ENCODE measurements around the gene BTK.

BTK gene

GRCh38 chrX:101386542-101386885, 523 bp upstream of the BTK start:
- no peak for TF ChIP-seq EZH2phosphoT487 (IDR thresholded peaks at IDR 0.05; ENCODE audit: low read depth)
- TF ChIP-seq CTCF (IDR thresholded peaks at IDR 0.05; ENCODE audit: low read depth, low read length): no peak
- H3K4me1 ChIP-seq (ENCODE audit: low read length): peaks cover 33% of the 10 kb centered on the region
- H2AFZ ChIP-seq (ENCODE audit: low read depth, low read length): 0 out of 2 replicates have a peak overlapping the region, but pooled peaks have one; percentile 15
- H3K27me3 ChIP-seq (ENCODE audit: low read depth, low read length): no peaks in the 10 kb centered on the region
- H3K36me3 ChIP-seq (replicated peaks; ENCODE audit: low read depth, low read length): peaks cover 8% of the 10 kb centered on the region
- H3K27ac ChIP-seq (ENCODE audit: low read length): peak overlapping the region; percentile 94
- no peaks in the 10 kb centered on the region for H4K20me1 ChIP-seq (ENCODE audit: insufficient read depth, low read length)
- H3K79me2 ChIP-seq (ENCODE audit: low read length): peaks cover 58% of the 10 kb centered on the region
- no peaks in the 10 kb centered on the region for H3K9me3 ChIP-seq (ENCODE audit: insufficient read depth, low read length)
- H3K4me2 ChIP-seq (ENCODE audit: low read length): peak overlapping the region; percentile 97
- H3K4me3 ChIP-seq (ENCODE audit: low read length): peak overlapping the region; percentile 91
- H3K9ac ChIP-seq (ENCODE audit: low read length): peak overlapping the region; percentile 95

- H3K9me3 ChIP-seq (ENCODE audit: insufficient read depth, low read length): no peaks in the 10 kb centered on the region
- no peaks in the 10 kb centered on the region for H4K20me1 ChIP-seq (ENCODE audit: insufficient read depth, low read length)
- H3K4me3 ChIP-seq (ENCODE audit: low read length): peak overlapping the region; percentile 91
- H3K4me1 ChIP-seq (ENCODE audit: low read length): peaks cover 30% of the 10 kb centered on the region
- H2AFZ ChIP-seq (ENCODE audit: low read depth, low read length): no peak overlapping the region
- peak overlapping the region; percentile 97 for H3K4me2 ChIP-seq (ENCODE audit: low read length)
- H3K27me3 ChIP-seq (ENCODE audit: low read depth, low read length): no peaks in the 10 kb centered on the region
- peaks cover 6% of the 10 kb centered on the region for H3K36me3 ChIP-seq (replicated peaks; ENCODE audit: low read depth, low read length)
- H3K9ac ChIP-seq (ENCODE audit: low read length): peak overlapping the region; percentile 95
- H3K27ac ChIP-seq (ENCODE audit: low read length): peak overlapping the region; percentile 94
- TF ChIP-seq CTCF (IDR thresholded peaks at IDR 0.05; ENCODE audit: low read depth, low read length): no peak
- TF ChIP-seq EZH2phosphoT487 (IDR thresholded peaks at IDR 0.05; ENCODE audit: low read depth): no peak
- peaks cover 59% of the 10 kb centered on the region for H3K79me2 ChIP-seq (ENCODE audit: low read length)
Observed at GRCh38 chrX:101385026-101385684, 836 bp downstream of the BTK start.

- no peaks in the 10 kb centered on the region for H3K9me3 ChIP-seq (ENCODE audit: insufficient read depth, low read length)
- TF ChIP-seq EZH2phosphoT487 (IDR thresholded peaks at IDR 0.05; ENCODE audit: low read depth): no peak
- no peak for TF ChIP-seq CTCF (IDR thresholded peaks at IDR 0.05; ENCODE audit: low read depth, low read length)
- peaks cover 27% of the 10 kb centered on the region for H3K4me1 ChIP-seq (ENCODE audit: low read length)
- no peaks in the 10 kb centered on the region; the same call in 1 of the 2 replicates for H4K20me1 ChIP-seq (ENCODE audit: insufficient read depth, low read length)
- peak overlapping the region; percentile 94 for H3K27ac ChIP-seq (ENCODE audit: low read length)
- no peak overlapping the region for H2AFZ ChIP-seq (ENCODE audit: low read depth, low read length)
- H3K27me3 ChIP-seq (ENCODE audit: low read depth, low read length): no peaks in the 10 kb centered on the region
- peak overlapping the region; percentile 91 for H3K4me3 ChIP-seq (ENCODE audit: low read length)
- peaks cover 10% of the 10 kb centered on the region for H3K36me3 ChIP-seq (replicated peaks; ENCODE audit: low read depth, low read length)
- H3K9ac ChIP-seq (ENCODE audit: low read length): peak overlapping the region; percentile 61
- H3K4me2 ChIP-seq (ENCODE audit: low read length): peak overlapping the region; percentile 97
- H3K79me2 ChIP-seq (ENCODE audit: low read length): peaks cover 71% of the 10 kb centered on the region
Observed at GRCh38 chrX:101383679-101384205, 2.2 kb downstream of the BTK start.

GRCh38 chrX:101377547-101377946, 8.4 kb downstream of the BTK start:
- Histone ChIP-seq H2AFZ (ENCODE audit: low read depth, low read length) (no peak overlapping the region), H3K4me1 (ENCODE audit: low read length) (peaks cover 6% of the 10 kb centered on the region), H3K9me3 (ENCODE audit: insufficient read depth, low read length) (no peaks in the 10 kb centered on the region), H3K27ac (ENCODE audit: low read length) (peak overlapping the region; percentile 36; the same call in 1 of the 2 replicates), H3K27me3 (ENCODE audit: low read depth, low read length) (no peaks in the 10 kb centered on the region), H3K4me3 (ENCODE audit: low read length) (no peak overlapping the region), H3K36me3 (replicated peaks; ENCODE audit: low read depth, low read length) (peaks cover 31% of the 10 kb centered on the region), H3K79me2 (ENCODE audit: low read length) (peaks cover 49% of the 10 kb centered on the region), H3K9ac (ENCODE audit: low read length) (no peak overlapping the region), H3K4me2 (ENCODE audit: low read length) (0 out of 2 replicates have a peak overlapping the region, but pooled peaks have one; percentile 7), H4K20me1 (ENCODE audit: insufficient read depth, low read length) (no peaks in the 10 kb centered on the region; the same call in none of the 2 replicates)
- no peak for TF ChIP-seq CTCF (IDR thresholded peaks at IDR 0.05; ENCODE audit: low read depth, low read length)
- TF ChIP-seq EZH2phosphoT487 (IDR thresholded peaks at IDR 0.05; ENCODE audit: low read depth): no peak

Measured in OCI-LY3 (cell line).